Left ventricle myocardium inferior (tissue), 1 donor: ENCODE data around the gene ADSS1. TPM values are rescaled to one million over a fixed set of nuclear protein-coding genes. Genes with fewer than 3 reads are reported as not detected.

ENCODE experiments used
- DNase-seq: peaks from one replicate; pipeline ENCODE4 v3.0.0-alpha.2; 2020
- H3K27ac ChIP-seq: fragments of 200-600 bp; replicated peaks from 2 replicates; pipeline ENCODE4 v1.8.0; 2021
- H3K27me3 ChIP-seq: fragments of 200-600 bp; 2 replicates; pipeline ENCODE4 v1.8.0; 2021; ENCODE audit warnings: low read depth
- H3K36me3 ChIP-seq: fragments of 200-600 bp; 2 replicates; pipeline ENCODE4 v1.8.0; 2021
- H3K4me1 ChIP-seq: fragments of 200-600 bp; 2 replicates; pipeline ENCODE4 v1.8.0; 2021
- H3K4me3 ChIP-seq: fragments of 200-600 bp; 2 replicates; pipeline ENCODE4 v1.8.0; 2021; ENCODE audit warnings: mild to moderate bottlenecking, moderate library complexity
- H3K9me3 ChIP-seq: fragments of 200-600 bp; replicated peaks from 2 replicates; pipeline ENCODE4 v1.8.0; 2021
- CTCF ChIP-seq: fragments of 200-600 bp; IDR thresholded peaks from 2 replicates; pipeline ENCODE4 v1.8.0; 2021; ENCODE audit warnings: antibody characterized with exemption, mild to moderate bottlenecking, borderline replicate concordance
- intact Hi-C: fragments of 100-400 bp; cut with micrococcal nuclease; formaldehyde crosslinking; loops from one replicate; pipeline ENCODE4 v1.11.0; 2022
- total RNA-seq: library from RNA; stranded (reverse); fragmentation: NEBNext Ultra II Directional; extraction: Animal tissue kit (Norgen Biotek cat#: 25700); gene quantifications from one replicate; pipeline ENCODE4 v1.2.1, GENCODE V29; 2021
- donor health status: DM: no; HTN: yes; CAD: no; lungs with severe emphysema.

Gene ADSS1
- total RNA-seq, 1 donor from 2014 or later = 218 TPM

DNA sequence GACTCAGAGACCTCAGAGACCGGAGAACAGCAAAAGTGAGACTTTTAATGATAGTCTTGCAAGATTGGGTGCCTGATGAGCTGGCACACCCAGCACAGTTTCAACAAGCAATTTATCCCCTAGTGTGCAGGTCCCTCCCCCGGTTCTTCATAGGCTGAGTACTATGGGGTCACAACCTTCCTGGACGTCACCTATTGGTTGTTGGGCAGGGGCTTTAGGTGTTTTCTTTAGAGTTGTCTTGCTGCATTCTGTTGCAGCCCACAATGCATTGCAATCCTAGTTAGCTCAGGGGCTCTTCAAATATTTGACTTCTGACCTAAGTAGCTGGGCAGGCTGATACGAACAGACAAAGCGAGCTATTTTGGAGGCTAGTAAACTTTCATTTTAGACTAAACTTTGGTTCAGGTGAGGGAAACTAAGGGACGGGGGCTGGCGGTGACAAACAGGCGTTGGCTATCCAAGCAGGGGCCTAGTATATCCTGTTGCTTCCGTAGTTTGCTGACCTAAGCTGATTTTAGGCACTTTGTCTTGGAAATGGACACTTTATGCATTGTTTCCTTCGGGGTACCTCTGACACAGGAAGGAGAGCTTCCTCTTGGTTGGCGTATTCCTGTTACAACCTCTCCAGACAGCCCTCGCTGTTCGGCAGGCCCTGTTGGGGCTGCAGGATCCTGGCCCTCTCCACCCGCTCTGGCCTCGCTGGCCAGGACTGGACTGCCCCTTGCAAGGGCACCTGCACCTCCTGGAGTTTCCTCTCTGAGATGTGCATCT lies 43.0 kb downstream of the ADSS1 start:
- no peak for TF ChIP-seq CTCF
- no peak overlapping the region for H3K4me3 ChIP-seq
- no peak for DNase-seq
- H3K4me1 ChIP-seq = peaks cover 12% of the 10 kb centered on the region
- H3K36me3 ChIP-seq = peaks cover 24% of the 10 kb centered on the region
- H3K9me3 ChIP-seq = peaks cover 19% of the 10 kb centered on the region
- intact Hi-C loops = loop anchor here (5.0 kb wide), 1 partner anchor 60 kb away; no protein-coding TSS in a partner anchor
- H3K27ac ChIP-seq = no peak overlapping the region
- no peaks in the 10 kb centered on the region for H3K27me3 ChIP-seq

GRCh38 chr14:104767634-104767918 lies 43.5 kb downstream of the ADSS1 start:
- H3K36me3 ChIP-seq = peaks cover 27% of the 10 kb centered on the region
- DNase-seq = no peak
- no peak overlapping the region for H3K27ac ChIP-seq
- peaks cover 12% of the 10 kb centered on the region for H3K4me1 ChIP-seq
- no peak overlapping the region for H3K4me3 ChIP-seq
- no peak for TF ChIP-seq CTCF
- peaks cover 19% of the 10 kb centered on the region for H3K9me3 ChIP-seq
- no peaks in the 10 kb centered on the region for H3K27me3 ChIP-seq
- intact Hi-C loops = loop anchor here (5.0 kb wide), 1 partner anchor 60 kb away; no protein-coding TSS in a partner anchor

GRCh38 chr14:104768437-104769323 lies 44.7 kb downstream of the ADSS1 start:
- Histone ChIP-seq H3K4me3 (no peak overlapping the region), H3K36me3 (peaks cover 38% of the 10 kb centered on the region), H3K27ac (peak overlapping the region; percentile 48), H3K4me1 (peaks cover 12% of the 10 kb centered on the region), H3K9me3 (peaks cover 19% of the 10 kb centered on the region), H3K27me3 (no peaks in the 10 kb centered on the region)
- intact Hi-C loops = loop anchor here (5.0 kb wide), 1 partner anchor 59 kb away; no protein-coding TSS in a partner anchor
- TF ChIP-seq CTCF = peak; percentile 98
- DNase-seq = peak; percentile 89

DNA sequence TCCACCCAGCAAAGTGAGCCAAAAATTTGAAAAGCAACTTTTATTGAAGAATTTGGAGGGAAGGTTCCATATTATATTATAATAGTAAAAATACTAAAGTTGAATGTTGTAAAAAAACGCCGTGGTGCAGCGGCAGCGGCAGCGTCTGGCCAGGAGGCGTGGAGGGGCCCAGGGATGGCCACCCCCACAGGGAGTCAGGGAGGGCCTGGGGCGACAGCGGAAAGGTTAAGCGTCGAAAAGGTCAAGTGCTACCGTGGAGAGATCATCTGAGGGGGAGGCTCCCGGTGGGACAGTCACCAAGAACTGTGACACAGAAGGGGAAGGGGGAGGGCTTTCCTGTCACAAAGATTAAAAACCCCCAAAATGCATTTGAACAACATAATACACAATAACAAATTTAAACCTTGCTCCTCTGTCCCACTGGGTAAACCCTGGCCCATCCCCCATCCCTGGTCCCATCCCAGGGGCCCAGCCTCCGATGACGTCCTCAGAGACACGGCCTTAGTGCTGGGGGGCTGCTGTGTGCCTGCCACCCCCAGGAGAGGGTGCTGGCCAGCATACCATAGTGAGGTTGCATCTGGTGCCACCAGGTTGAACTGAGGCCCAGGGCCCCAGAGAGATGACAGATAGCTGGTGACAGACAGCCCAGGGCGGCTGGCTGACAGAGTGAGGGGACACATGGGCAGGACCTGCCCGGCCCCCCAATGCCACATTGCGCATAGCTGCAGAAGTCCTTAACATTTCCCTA lies 45.5 kb downstream of the ADSS1 start:
- intact Hi-C loops = loop anchor here (5.0 kb wide), 1 partner anchor 58 kb away; no protein-coding TSS in a partner anchor
- TF ChIP-seq CTCF = no peak

GRCh38 chr14:104770072-104770579 lies 46.1 kb downstream of the ADSS1 start:
- Histone ChIP-seq H3K27me3 (no peaks in the 10 kb centered on the region), H3K36me3 (peaks cover 46% of the 10 kb centered on the region), H3K9me3 (peaks cover 19% of the 10 kb centered on the region), H3K27ac (no peak overlapping the region), H3K4me1 (peaks cover 12% of the 10 kb centered on the region), H3K4me3 (no peak overlapping the region)
- no peak for DNase-seq
- intact Hi-C loops = no loop called here
- TF ChIP-seq CTCF = no peak

More for the DNA sequence above, 45.5 kb downstream of the ADSS1 start:
- Histone ChIP-seq H3K9me3 (peaks cover 19% of the 10 kb centered on the region), H3K4me3 (no peak overlapping the region), H3K4me1 (peaks cover 12% of the 10 kb centered on the region), H3K27me3 (no peaks in the 10 kb centered on the region), H3K27ac (no peak overlapping the region), H3K36me3 (peaks cover 40% of the 10 kb centered on the region)
- no peak for DNase-seq
